ENCODE measurements around the gene ITGAL.

GRCh38 chr16:30541502-30542329 is 69.2 kb downstream of the ITGAL start:
- TF ChIP-seq TARDBP (IDR thresholded peaks at IDR 0.05) = no peak
- no peak for TF ChIP-seq ZNF384 (IDR thresholded peaks at IDR 0.05)
- TF ChIP-seq SP1 (IDR thresholded peaks at IDR 0.05) = no peak
- TF ChIP-seq FOXM1 (IDR thresholded peaks at IDR 0.05; ENCODE audit: borderline replicate concordance) = no peak
- TF ChIP-seq LEF1 (IDR thresholded peaks at IDR 0.05; ENCODE audit: borderline replicate concordance) = no peak
- TF ChIP-seq NFRKB (IDR thresholded peaks at IDR 0.05) = no peak
- TF ChIP-seq BHLHE40 (IDR thresholded peaks at IDR 0.05; ENCODE audit: borderline replicate concordance) = no peak
- TF ChIP-seq SUZ12 (IDR thresholded peaks at IDR 0.05) = no peak
